A549 (cell line): ENCODE data around the gene MUC2.

ENCODE experiments used
- BCL3 ChIP-seq: fragments of >200 bp; sonication (Bioruptor Twin); formaldehyde crosslinking; IDR thresholded peaks from 3 replicates; pipeline ENCODE4 v1.6.1; 2016
- CEBPB ChIP-seq, 2 experiments: fragments of >200 bp in 1 of 2; sonication (Bioruptor Twin) in 1 of 2; formaldehyde crosslinking in 1 of 2; IDR thresholded peaks; 2 replicates each; pipeline ENCODE4 v1.6.1; 2012 to 2016
- CTCF ChIP-seq: fragments of >200 bp; sonication (Bioruptor Twin); formaldehyde crosslinking; IDR thresholded peaks from 3 replicates; pipeline ENCODE4 v1.5.1; 2016
- ELK1 ChIP-seq: fragments of 150-350 bp; IDR thresholded peaks from 2 replicates; pipeline ENCODE4 v1.6.1; 2014; ENCODE audit warnings: low read depth, mild to moderate bottlenecking, low read length
- EP300 ChIP-seq, 2 experiments: fragments of >200 bp; sonication (Bioruptor Twin); formaldehyde crosslinking; IDR thresholded peaks; 2 replicates in 1 of 2; 3 replicates in 1 of 2; pipeline ENCODE4 v1.6.1; 2016 to 2017
- HMGXB4 ChIP-seq: fragments of 250-450 bp; sonication (Bioruptor Pico); IDR thresholded peaks from 2 replicates; pipeline ENCODE4 v1.5.0; 2021; ENCODE audit warnings: mild to moderate bottlenecking, moderate library complexity, borderline replicate concordance
- JUN ChIP-seq, 2 experiments: fragments of >200 bp; sonication (Bioruptor Twin); formaldehyde crosslinking; IDR thresholded peaks; 2 replicates in 1 of 2; 3 replicates in 1 of 2; pipeline ENCODE4 v1.6.1; 2016 to 2017
- KDM1A ChIP-seq: fragments of 200-600 bp; sonication (generic); IDR thresholded peaks from 2 replicates; pipeline ENCODE4 v1.6.1; 2016; ENCODE audit warnings: low read depth, mild to moderate bottlenecking
- MAX ChIP-seq: IDR thresholded peaks from 2 replicates; pipeline ENCODE4 v1.6.1; 2012
- POLR2A ChIP-seq: IDR thresholded peaks from 2 replicates; pipeline ENCODE4 v1.6.1; 2012; ENCODE audit warnings: mild to moderate bottlenecking, low read length
- REST ChIP-seq: fragments of 200-600 bp; sonication (generic); IDR thresholded peaks from 2 replicates; pipeline ENCODE4 v1.6.1; 2016; ENCODE audit warnings: antibody characterized with exemption, mild to moderate bottlenecking, moderate library complexity
- RFX5 ChIP-seq: fragments of 450-650 bp; IDR thresholded peaks from 2 replicates; pipeline ENCODE4 v1.7.1; 2014; ENCODE audit warnings: antibody characterized with exemption, mild to moderate bottlenecking, moderate library complexity
- SMC3 ChIP-seq: fragments of >200 bp; sonication (Bioruptor Twin); formaldehyde crosslinking; IDR thresholded peaks from 3 replicates; pipeline ENCODE4 v1.6.1; 2018; ENCODE audit warnings: inconsistent platforms

GRCh38 chr11:1092145-1092670 is 17.5 kb downstream of the MUC2 start:
- TF ChIP-seq BCL3 (no peak), CTCF (no peak), CEBPB (IDR thresholded peaks at IDR 0.05) (no peak), REST (no peak), HMGXB4 (CRISPR knock-in tag) (no peak), MAX (no peak), POLR2A (no peak), SMC3 (no peak), EP300 (IDR thresholded peaks at IDR 0.05) (no peak), KDM1A (no peak), RFX5 (no peak), JUN (IDR thresholded peaks at IDR 0.05) (no peak), ELK1 (no peak)
